ENCODE measurements around the gene GPSM1.

Gene GPSM1

GRCh38 chr9:136333486-136333885, 6.1 kb downstream of the GPSM1 start:
- H3K27me3 ChIP-seq (ENCODE audit: control insufficient read depth, insufficient read depth, low read length) = no peaks in the 10 kb centered on the region
- H3K36me3 ChIP-seq (ENCODE audit: control insufficient read depth, insufficient read depth, low read length) = peaks cover 2% of the 10 kb centered on the region; the same call in 1 of the 2 replicates
- H3K9me3 ChIP-seq (ENCODE audit: control insufficient read depth, insufficient read depth, low read length) = no peaks in the 10 kb centered on the region
- no peak for DNase-seq (ENCODE audit: low read depth, low spot score)
- no peak overlapping the region for H3K4me3 ChIP-seq (ENCODE audit: low read length)
- WGBS (ENCODE audit: insufficient coverage, insufficient read length) = no CpG with 5 or more reads among the region's 17 CpGs
- no peaks in the 10 kb centered on the region; the same call in 1 of the 2 replicates for H3K4me1 ChIP-seq (ENCODE audit: control insufficient read depth, insufficient read depth, low read length)
- no peak overlapping the region for H3K27ac ChIP-seq (ENCODE audit: low read length)

GRCh38 chr9:136334541-136334940, 7.2 kb downstream of the GPSM1 start:
- H3K36me3 ChIP-seq (ENCODE audit: control insufficient read depth, insufficient read depth, low read length) = peaks cover 2% of the 10 kb centered on the region; the same call in 1 of the 2 replicates
- no peak overlapping the region for H3K4me3 ChIP-seq (ENCODE audit: low read length)

GRCh38 chr9:136335296-136336155, 8.2 kb downstream of the GPSM1 start:
- Histone ChIP-seq H3K4me1 (ENCODE audit: control insufficient read depth, insufficient read depth, low read length) (no peaks in the 10 kb centered on the region; the same call in 1 of the 2 replicates), H3K4me3 (ENCODE audit: low read length) (no peak overlapping the region), H3K27ac (ENCODE audit: low read length) (no peak overlapping the region), H3K9me3 (ENCODE audit: control insufficient read depth, insufficient read depth, low read length) (no peaks in the 10 kb centered on the region), H3K36me3 (ENCODE audit: control insufficient read depth, insufficient read depth, low read length) (peaks cover 2% of the 10 kb centered on the region; the same call in 1 of the 2 replicates), H3K27me3 (ENCODE audit: control insufficient read depth, insufficient read depth, low read length) (no peaks in the 10 kb centered on the region)
- DNase-seq (ENCODE audit: low read depth, low spot score) = no peak
- WGBS (ENCODE audit: insufficient coverage, insufficient read length) = no CpG with 5 or more reads among the region's 26 CpGs

More at GRCh38 chr9:136334541-136334940, 7.2 kb downstream of the GPSM1 start:
- Histone ChIP-seq H3K27ac (ENCODE audit: low read length) (no peak overlapping the region), H3K4me1 (ENCODE audit: control insufficient read depth, insufficient read depth, low read length) (no peaks in the 10 kb centered on the region; the same call in 1 of the 2 replicates), H3K27me3 (ENCODE audit: control insufficient read depth, insufficient read depth, low read length) (no peaks in the 10 kb centered on the region), H3K9me3 (ENCODE audit: control insufficient read depth, insufficient read depth, low read length) (no peaks in the 10 kb centered on the region)
- WGBS (ENCODE audit: insufficient coverage, insufficient read length) = no CpG with 5 or more reads among the region's 21 CpGs
- DNase-seq (ENCODE audit: low read depth, low spot score) = no peak

GRCh38 chr9:136336156-136336870, 9.0 kb downstream of the GPSM1 start:
- DNase-seq (ENCODE audit: low read depth, low spot score) = no peak
- Histone ChIP-seq H3K4me1 (ENCODE audit: control insufficient read depth, insufficient read depth, low read length) (no peaks in the 10 kb centered on the region; the same call in 1 of the 2 replicates), H3K4me3 (ENCODE audit: low read length) (no peak overlapping the region), H3K9me3 (ENCODE audit: control insufficient read depth, insufficient read depth, low read length) (no peaks in the 10 kb centered on the region), H3K27me3 (ENCODE audit: control insufficient read depth, insufficient read depth, low read length) (no peaks in the 10 kb centered on the region), H3K27ac (ENCODE audit: low read length) (no peak overlapping the region), H3K36me3 (ENCODE audit: control insufficient read depth, insufficient read depth, low read length) (peaks cover 2% of the 10 kb centered on the region; the same call in 1 of the 2 replicates)
- whole genome bisulfite sequencing (ENCODE audit: insufficient coverage, insufficient read length) = no CpG with 5 or more reads among the region's 30 CpGs

GRCh38 chr9:136336881-136337280, 9.5 kb downstream of the GPSM1 start:
- H3K27me3 ChIP-seq (ENCODE audit: control insufficient read depth, insufficient read depth, low read length) = no peaks in the 10 kb centered on the region
- no peak overlapping the region for H3K27ac ChIP-seq (ENCODE audit: low read length)
- no peaks in the 10 kb centered on the region; the same call in 1 of the 2 replicates for H3K4me1 ChIP-seq (ENCODE audit: control insufficient read depth, insufficient read depth, low read length)
- H3K9me3 ChIP-seq (ENCODE audit: control insufficient read depth, insufficient read depth, low read length) = no peaks in the 10 kb centered on the region
- peaks cover 2% of the 10 kb centered on the region; the same call in 1 of the 2 replicates for H3K36me3 ChIP-seq (ENCODE audit: control insufficient read depth, insufficient read depth, low read length)
- WGBS (ENCODE audit: insufficient coverage, insufficient read length) = no CpG with 5 or more reads among the region's 23 CpGs
- DNase-seq (ENCODE audit: low read depth, low spot score) = no peak
- H3K4me3 ChIP-seq (ENCODE audit: low read length) = no peak overlapping the region

GRCh38 chr9:136337416-136338395, 10.4 kb downstream of the GPSM1 start:
- Histone ChIP-seq H3K27ac (ENCODE audit: low read length) (no peak overlapping the region), H3K36me3 (ENCODE audit: control insufficient read depth, insufficient read depth, low read length) (peaks cover 2% of the 10 kb centered on the region; the same call in 1 of the 2 replicates), H3K27me3 (ENCODE audit: control insufficient read depth, insufficient read depth, low read length) (no peaks in the 10 kb centered on the region), H3K4me3 (ENCODE audit: low read length) (no peak overlapping the region), H3K9me3 (ENCODE audit: control insufficient read depth, insufficient read depth, low read length) (no peaks in the 10 kb centered on the region), H3K4me1 (ENCODE audit: control insufficient read depth, insufficient read depth, low read length) (no peaks in the 10 kb centered on the region; the same call in 1 of the 2 replicates)
- no CpG with 5 or more reads among the region's 43 CpGs for WGBS (ENCODE audit: insufficient coverage, insufficient read length)
- DNase-seq (ENCODE audit: low read depth, low spot score) = no peak

- WGBS (ENCODE audit: insufficient coverage, insufficient read length) = no CpG with 5 or more reads among the region's 25 CpGs
- no peak overlapping the region for H3K27ac ChIP-seq (ENCODE audit: low read length)
- H3K36me3 ChIP-seq (ENCODE audit: control insufficient read depth, insufficient read depth, low read length) = peaks cover 2% of the 10 kb centered on the region; the same call in 1 of the 2 replicates
- H3K4me3 ChIP-seq (ENCODE audit: low read length) = no peak overlapping the region
- peaks cover 5% of the 10 kb centered on the region for H3K4me1 ChIP-seq (ENCODE audit: control insufficient read depth, insufficient read depth, low read length)
- H3K27me3 ChIP-seq (ENCODE audit: control insufficient read depth, insufficient read depth, low read length) = no peaks in the 10 kb centered on the region
- no peaks in the 10 kb centered on the region for H3K9me3 ChIP-seq (ENCODE audit: control insufficient read depth, insufficient read depth, low read length)
- DNase-seq (ENCODE audit: low read depth, low spot score) = no peak
Observed at GRCh38 chr9:136338511-136338910, 11.2 kb downstream of the GPSM1 start.

- Histone ChIP-seq H3K4me3 (ENCODE audit: low read length) (no peak overlapping the region), H3K27me3 (ENCODE audit: control insufficient read depth, insufficient read depth, low read length) (no peaks in the 10 kb centered on the region), H3K9me3 (ENCODE audit: control insufficient read depth, insufficient read depth, low read length) (no peaks in the 10 kb centered on the region), H3K27ac (ENCODE audit: low read length) (no peak overlapping the region), H3K4me1 (ENCODE audit: control insufficient read depth, insufficient read depth, low read length) (peaks cover 7% of the 10 kb centered on the region), H3K36me3 (ENCODE audit: control insufficient read depth, insufficient read depth, low read length) (peaks cover 2% of the 10 kb centered on the region; the same call in 1 of the 2 replicates)
- no CpG with 5 or more reads among the region's 32 CpGs for WGBS (ENCODE audit: insufficient coverage, insufficient read length)
- DNase-seq (ENCODE audit: low read depth, low spot score) = peak; percentile 54
Observed at GRCh38 chr9:136339173-136339957, 12.0 kb downstream of the GPSM1 start.

GRCh38 chr9:136339958-136340310, 12.6 kb downstream of the GPSM1 start:
- Histone ChIP-seq H3K4me1 (ENCODE audit: control insufficient read depth, insufficient read depth, low read length) (peaks cover 7% of the 10 kb centered on the region), H3K27me3 (ENCODE audit: control insufficient read depth, insufficient read depth, low read length) (no peaks in the 10 kb centered on the region), H3K36me3 (ENCODE audit: control insufficient read depth, insufficient read depth, low read length) (peaks cover 2% of the 10 kb centered on the region; the same call in 1 of the 2 replicates), H3K4me3 (ENCODE audit: low read length) (no peak overlapping the region), H3K9me3 (ENCODE audit: control insufficient read depth, insufficient read depth, low read length) (no peaks in the 10 kb centered on the region), H3K27ac (ENCODE audit: low read length) (no peak overlapping the region)
- no peak for DNase-seq (ENCODE audit: low read depth, low spot score)
- no CpG with 5 or more reads among the region's 12 CpGs for WGBS (ENCODE audit: insufficient coverage, insufficient read length)

Measured in iPS DF 6.9 (cell line).